NCI-H748 (cell line): ENCODE results near the gene BRCA1.
"Not testable (repeated sequence)": the region's sequence is repeated elsewhere in the genome, so short reads cannot be mapped to it uniquely, and the experiment has no call there.

Experiments used
- DNase-seq: peaks from one replicate; lab custom pipeline; 2025; ENCODE audit not compliant: unreplicated experiment; lab: John Stamatoyannopoulos, UW

The BRCA1 gene

DNA sequence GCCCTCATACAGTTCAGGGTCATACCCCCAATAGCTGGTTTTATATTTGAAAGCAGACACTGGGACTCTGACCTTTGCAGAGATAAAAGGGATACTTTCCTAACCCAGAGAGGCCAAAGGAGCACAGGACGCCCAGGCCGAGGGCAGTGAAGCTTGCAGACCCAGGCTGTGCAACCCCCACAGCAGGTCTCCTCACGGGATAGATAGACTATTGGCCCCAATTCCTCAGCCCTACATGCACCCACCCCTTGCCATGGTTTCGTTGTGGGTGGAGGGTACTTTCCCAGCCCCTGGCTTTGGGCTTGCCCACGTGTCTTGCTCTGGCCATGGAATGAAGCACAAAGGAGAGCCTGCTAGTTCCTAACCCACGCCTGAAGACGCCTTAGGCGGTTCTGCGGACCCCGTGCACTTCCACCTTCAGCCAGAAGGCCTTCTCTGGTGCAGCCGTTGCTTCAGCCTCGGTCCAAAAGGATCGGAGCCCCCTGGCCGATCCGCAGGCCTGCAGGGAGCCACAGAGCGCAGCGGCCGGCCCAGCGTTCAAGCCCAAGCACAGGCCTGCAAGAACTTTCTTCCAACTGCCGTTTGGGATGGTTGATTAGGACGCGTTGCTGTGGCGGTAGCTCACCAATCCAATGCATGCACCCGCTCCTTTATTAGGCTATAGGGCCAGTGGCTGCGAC, 9.8 kb upstream of the BRCA1 start:
- DNase-seq: no peak

DNA sequence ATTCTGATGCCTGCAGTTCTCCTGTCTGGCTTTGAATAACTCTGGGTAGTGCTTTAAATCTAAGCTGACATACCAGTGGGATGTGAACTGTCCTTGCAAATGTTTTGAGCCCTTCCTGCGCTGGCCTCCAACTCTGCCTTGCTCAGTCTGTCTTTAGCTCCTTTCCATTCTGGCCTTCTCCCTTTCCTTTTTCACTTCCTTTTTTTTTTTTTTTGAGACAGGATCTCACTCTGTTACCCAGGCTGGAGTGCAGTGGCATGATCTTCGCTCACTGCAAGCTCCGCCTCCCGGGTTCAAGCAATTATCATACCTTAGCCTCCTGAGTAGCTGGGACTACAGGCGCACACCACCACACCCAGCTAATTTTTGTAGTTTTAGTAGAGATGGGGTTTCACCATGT, 8.3 kb upstream of the BRCA1 start:
- not testable (repeated sequence) for DNase-seq

- DNase-seq: no peak
Measured at GRCh38 chr17:43132117-43132516, 7.0 kb upstream of the BRCA1 start.

DNA sequence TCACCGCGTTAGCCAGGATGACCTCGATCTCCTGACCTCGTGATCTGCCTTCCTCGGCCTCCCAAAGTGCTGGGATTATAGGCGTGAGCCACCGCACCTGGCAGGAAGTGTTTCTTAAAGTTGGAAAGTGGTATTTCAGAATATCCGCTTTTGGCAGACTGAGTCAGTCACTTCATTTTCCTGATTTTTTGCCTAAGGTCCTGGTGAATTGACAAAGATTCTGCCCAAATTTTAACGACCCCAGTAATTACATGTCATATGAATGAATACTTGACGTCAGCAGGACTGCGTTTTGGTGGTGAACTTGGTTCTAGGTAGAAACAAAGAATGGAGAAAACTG, 4.5 kb upstream of the BRCA1 start:
- DNase-seq: no peak

DNA sequence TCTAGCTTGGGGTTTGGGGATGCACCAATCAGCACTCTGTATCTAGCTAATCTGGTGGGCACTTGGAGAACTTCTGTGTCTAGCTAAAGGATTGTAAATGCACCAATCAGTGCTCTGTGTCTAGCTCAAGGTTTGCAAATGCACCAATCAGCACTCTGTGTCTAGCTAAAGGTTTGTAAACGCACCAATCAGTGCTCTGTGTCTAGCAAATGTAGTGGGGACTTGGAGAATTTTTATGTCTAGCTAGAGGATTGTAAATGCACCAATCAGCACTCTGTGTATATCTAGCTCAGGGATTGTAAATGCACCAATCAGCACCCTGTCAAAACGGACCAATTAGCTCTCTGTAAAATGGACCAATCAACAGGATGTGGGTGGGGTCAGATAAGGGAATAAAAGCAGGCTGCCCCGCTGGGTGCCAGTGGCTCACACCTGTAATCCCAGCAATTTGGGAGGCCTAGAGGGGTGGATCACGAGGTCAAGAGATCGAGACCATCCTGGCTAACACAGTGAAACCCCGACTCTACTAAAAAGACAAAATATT, 2.2 kb upstream of the BRCA1 start:
- DNase-seq: not testable (repeated sequence)

GRCh38 chr17:43126911-43127290, 1.7 kb upstream of the BRCA1 start:
- no peak for DNase-seq

DNA sequence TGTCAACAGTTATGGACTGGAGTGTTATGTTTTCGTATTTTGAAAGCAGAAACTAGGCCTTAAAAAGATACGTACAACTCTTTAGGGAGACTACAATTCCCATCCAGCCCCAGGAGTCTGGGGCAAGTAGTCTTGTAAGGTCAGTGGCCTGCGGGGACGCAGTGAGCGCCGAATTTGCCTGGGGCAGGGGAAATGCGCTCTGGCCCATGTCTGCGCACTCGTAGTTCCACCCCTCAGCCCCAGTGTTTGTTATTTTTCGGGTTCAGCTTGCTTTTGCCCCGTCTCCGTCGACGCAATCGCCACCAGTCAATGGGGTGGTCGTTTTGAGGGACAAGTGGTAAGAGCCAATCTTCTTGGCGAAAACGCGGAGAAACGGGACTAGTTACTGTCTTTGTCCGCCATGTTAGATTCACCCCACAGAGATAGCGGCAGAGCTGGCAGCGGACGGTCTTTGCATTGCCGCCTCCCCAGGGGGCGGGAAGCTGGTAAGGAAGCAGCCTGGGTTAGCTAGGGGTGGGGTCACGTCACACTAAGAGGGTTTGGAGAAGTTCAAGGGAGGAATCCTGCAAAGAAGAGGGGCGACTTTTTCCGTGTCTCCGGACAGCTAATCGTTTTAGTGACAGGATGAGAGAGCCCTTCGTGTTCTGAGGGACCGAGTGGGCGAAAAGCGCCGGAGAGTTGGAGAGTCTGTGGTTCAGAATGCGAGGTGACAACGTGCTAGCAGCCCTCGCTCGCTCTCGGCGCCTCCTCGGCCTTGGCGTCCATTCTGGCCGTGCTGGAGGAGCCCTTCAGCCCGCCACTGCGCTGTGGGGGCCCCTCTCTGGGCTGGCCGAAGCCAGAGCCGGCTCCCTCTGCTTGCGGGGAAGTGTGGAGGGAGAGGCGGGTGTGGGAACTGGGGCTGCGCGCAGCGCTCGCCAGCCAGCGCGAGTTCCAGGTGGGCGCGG, 1.1 kb upstream of the BRCA1 start:
- DNase-seq: peak; percentile 42

DNA sequence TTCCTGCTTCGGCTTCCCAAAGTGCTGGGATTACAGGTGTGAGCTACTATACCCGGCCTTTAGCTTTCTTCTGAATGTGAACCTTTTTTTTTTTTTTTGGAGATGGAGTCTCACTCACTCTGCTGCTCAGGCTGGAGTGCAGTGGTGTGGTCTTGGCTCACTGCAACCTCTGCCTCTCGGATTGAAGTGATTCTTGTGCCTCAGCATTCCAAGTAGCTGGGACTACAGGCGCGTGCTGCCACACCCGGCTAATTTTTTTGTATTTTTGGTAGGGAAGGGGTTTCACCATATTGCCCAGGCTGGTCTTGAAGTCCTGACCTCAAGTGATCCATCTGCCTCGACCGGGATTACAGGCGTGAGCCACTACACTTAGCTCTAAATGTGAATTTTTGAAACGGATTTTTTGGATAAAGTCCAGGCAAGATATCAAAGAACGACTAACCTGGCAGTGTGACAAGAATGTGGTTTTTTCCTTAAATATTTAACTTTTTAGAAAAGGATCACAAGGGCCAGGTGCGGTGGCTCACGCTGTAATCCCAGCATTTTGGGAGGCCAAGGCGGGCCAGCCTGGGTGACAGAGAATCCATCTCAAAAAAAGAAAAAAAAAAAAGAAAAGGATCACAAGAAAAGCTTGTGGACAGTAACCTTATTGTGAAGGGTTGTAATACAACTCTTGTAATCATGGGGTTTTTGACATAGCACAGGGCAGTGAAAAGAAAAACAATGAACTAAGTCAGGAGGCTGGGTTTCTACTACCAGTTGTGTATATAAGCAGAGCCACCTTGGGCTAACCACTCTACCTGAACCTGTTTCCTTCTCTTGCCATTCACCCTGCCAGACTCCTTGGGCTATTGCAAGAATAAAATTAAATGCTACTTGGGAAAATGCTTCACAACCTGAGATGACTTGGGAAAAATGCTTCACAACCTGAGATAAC, 6.2 kb downstream of the BRCA1 start:
- no peak for DNase-seq

DNA sequence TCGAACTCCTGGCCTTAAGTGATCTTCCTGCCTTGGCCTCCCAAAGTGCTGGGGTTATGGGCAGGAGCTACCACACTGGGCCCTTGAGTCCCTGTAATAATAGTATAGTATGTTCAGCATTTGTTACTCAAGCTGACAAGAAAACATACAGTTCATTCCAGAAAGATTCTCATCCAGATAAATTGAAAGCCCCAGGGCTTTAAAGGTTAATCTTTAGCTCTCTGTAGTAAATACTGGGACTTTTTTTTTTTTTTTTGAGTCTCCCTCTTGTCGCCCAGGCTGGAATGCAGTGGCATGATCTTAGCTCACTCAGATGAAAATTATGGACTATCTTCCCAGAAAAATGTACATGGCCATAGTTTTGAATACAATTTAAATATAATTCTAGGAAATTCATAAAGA, 11.0 kb downstream of the BRCA1 start:
- DNase-seq: no peak

DNA sequence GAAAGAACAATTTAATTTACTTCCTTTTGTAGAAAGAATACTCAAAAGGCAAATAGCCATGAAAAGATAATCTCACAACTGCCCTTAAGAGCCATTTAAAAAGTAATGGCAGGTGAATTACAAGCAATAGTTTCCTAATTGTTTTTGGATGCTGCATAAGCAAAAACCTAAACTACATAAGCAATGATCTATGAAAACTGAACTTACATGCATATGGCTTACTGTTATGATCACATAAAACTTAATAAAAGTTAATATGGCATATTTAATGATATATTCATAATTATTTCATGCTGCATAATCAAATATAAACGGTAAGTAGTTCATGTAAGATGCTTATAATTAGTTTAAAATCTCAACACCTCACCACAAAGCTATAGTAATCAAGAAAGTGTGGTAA, 18.6 kb downstream of the BRCA1 start:
- no peak for DNase-seq

GRCh38 chr17:43105146-43105545, 20.0 kb downstream of the BRCA1 start:
- DNase-seq: no peak

GRCh38 chr17:43104665-43105064, 20.5 kb downstream of the BRCA1 start:
- DNase-seq: no peak

DNA sequence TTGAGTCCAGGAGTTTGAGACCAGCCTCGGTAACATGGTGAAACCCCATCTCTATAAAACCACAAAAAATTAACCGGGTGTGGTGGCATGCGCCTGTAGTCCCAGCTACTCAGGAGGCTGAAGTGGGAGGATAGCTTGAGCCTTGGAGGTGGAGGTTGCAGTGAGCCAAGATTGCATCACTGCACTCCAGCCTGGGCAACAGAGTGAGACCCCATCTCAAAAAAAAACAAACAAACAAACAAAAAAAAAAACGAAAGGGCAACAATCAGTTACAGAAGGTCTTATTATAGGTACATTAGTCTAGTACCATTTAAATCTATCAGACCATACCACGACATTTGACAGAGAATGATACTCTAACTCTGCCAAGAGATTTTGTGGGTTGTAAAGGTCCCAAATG, 29.8 kb downstream of the BRCA1 start:
- not testable (repeated sequence) for DNase-seq

- no peak for DNase-seq
Measured at GRCh38 chr17:43094129-43094835, 30.9 kb downstream of the BRCA1 start.

DNA sequence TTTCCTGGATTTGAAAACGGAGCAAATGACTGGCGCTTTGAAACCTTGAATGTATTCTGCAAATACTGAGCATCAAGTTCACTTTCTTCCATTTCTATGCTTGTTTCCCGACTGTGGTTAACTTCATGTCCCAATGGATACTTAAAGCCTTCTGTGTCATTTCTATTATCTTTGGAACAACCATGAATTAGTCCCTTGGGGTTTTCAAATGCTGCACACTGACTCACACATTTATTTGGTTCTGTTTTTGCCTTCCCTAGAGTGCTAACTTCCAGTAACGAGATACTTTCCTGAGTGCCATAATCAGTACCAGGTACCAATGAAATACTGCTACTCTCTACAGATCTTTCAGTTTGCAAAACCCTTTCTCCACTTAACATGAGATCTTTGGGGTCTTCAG, 32.3 kb downstream of the BRCA1 start:
- DNase-seq: no peak

GRCh38 chr17:43090022-43090421, 35.1 kb downstream of the BRCA1 start:
- no peak for DNase-seq

DNA sequence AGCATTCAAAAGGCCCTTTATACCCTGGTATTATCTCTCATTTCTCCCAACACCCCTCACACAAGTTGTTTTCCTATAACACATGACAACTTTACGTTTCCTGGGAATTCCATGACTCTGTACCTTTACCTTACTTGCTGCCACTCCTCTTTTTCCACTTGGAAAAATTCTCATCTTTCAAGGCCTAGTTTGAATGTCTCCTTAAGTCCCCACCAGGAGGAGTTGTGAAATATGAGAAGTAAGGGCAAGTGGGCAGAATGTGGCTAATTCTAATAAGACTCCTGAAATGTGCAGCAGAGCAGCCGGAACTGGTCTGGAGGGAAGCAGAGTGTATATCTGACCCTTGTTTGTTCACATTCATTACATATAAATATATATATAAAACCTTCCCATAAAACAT, 39.7 kb downstream of the BRCA1 start:
- no peak for DNase-seq

DNA sequence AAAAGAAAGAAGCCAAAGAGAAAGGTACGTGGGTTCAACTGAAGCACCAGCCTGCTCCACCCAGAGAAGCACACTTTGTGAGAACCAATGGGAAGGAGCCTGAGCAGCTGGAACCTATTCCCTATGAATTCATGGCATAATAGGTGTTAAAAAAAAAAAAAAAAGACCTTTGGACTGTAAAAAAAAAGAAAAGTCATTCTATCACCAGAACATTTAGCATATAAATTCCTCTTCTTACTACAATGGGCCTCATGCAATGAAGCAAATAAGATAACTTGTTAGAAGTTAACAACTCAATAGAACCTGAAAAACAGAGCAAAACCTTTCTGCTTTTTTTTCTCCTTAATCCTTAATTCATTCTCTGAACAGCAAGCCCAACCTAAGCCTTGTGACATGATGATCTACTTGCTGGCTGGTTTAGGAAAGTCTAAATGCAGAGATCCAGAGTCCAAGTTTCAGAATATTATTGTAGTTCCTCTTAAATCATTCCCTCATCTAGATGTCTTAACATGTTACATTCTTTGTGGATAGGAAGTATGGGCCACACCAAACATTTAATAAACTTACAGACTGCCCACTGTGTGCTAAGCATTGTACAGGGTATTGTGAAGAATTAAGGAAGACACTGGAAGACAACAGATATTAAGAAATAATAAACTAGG, 45.4 kb downstream of the BRCA1 start:
- DNase-seq: no peak

DNA sequence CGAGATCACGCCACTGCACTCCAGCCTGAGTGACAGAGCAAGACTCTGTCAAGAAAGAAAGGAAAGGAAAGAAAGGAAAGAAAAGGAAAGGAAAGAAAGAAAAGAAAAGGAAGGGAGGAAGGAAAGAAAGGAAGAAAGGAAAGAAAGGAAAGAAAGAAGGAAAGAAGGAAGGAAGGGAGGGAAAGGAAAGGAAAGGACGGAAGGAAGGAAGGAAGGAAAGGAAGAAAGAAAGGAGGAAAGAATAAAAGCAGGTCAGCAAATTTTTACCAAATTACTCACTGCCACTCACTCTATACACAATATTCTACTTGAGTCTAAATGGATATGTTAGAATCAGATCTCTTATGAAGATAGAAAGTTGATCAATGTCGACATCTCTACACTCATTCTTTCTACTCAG, 50.3 kb downstream of the BRCA1 start:
- DNase-seq: no peak

- DNase-seq: no peak
Measured at GRCh38 chr17:43070872-43071271, 54.3 kb downstream of the BRCA1 start.
